Measurements from ENCODE around the gene SPDYE4.

The SPDYE4 gene

GRCh38 chr17:8781776-8782175 is 23.4 kb upstream of the SPDYE4 start:
- Histone ChIP-seq H3K27me3 (ENCODE audit: control insufficient read depth, insufficient read depth, low read length) (peaks cover 10% of the 10 kb centered on the region), H3K4me1 (ENCODE audit: control insufficient read depth, insufficient read depth, low read length) (no peaks in the 10 kb centered on the region), H3K9me3 (replicated peaks; ENCODE audit: low read length) (no peaks in the 10 kb centered on the region), H3K9ac (ENCODE audit: low read depth, low read length) (no peak overlapping the region), H3K4me2 (ENCODE audit: low read length) (no peak overlapping the region), H3K4me3 (ENCODE audit: low read length) (no peak overlapping the region), H3K36me3 (ENCODE audit: insufficient read depth, low read length) (no peaks in the 10 kb centered on the region)

GRCh38 chr17:8776881-8777280 is 18.5 kb upstream of the SPDYE4 start:
- Histone ChIP-seq H3K4me2 (ENCODE audit: low read length) (no peak overlapping the region), H3K9me3 (replicated peaks; ENCODE audit: low read length) (no peaks in the 10 kb centered on the region), H3K4me1 (ENCODE audit: control insufficient read depth, insufficient read depth, low read length) (no peaks in the 10 kb centered on the region), H3K4me3 (ENCODE audit: low read length) (no peak overlapping the region), H3K27me3 (ENCODE audit: control insufficient read depth, insufficient read depth, low read length) (peaks cover 13% of the 10 kb centered on the region), H3K36me3 (ENCODE audit: insufficient read depth, low read length) (no peaks in the 10 kb centered on the region), H3K9ac (ENCODE audit: low read depth, low read length) (no peak overlapping the region)

DNA sequence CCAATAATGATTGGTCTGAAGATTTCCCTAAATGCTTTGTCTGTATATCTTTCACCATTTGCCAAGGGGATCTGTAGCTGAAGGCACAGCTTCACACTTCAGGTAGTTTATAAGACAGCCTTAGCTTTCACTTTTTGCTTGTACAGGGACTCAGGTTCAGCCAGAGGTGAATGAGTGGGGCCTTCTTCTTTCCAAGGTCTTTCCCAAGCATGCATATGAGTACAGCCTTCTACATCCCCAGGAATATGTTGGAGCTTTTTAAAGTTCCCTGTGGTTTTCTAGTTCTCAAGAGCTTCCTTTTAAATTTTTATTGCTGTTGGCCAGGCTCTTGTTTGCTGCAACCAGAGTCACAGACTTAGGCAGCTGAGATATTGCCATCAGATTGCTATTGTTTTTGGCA is 17.9 kb upstream of the SPDYE4 start:
- peaks cover 11% of the 10 kb centered on the region for H3K27me3 ChIP-seq (ENCODE audit: control insufficient read depth, insufficient read depth, low read length)
- H3K4me1 ChIP-seq (ENCODE audit: control insufficient read depth, insufficient read depth, low read length) = no peaks in the 10 kb centered on the region
- no peak overlapping the region for H3K4me3 ChIP-seq (ENCODE audit: low read length)
- no peaks in the 10 kb centered on the region for H3K36me3 ChIP-seq (ENCODE audit: insufficient read depth, low read length)
- H3K9me3 ChIP-seq (replicated peaks; ENCODE audit: low read length) = no peaks in the 10 kb centered on the region
- no peak overlapping the region for H3K9ac ChIP-seq (ENCODE audit: low read depth, low read length)
- H3K4me2 ChIP-seq (ENCODE audit: low read length) = no peak overlapping the region

DNA sequence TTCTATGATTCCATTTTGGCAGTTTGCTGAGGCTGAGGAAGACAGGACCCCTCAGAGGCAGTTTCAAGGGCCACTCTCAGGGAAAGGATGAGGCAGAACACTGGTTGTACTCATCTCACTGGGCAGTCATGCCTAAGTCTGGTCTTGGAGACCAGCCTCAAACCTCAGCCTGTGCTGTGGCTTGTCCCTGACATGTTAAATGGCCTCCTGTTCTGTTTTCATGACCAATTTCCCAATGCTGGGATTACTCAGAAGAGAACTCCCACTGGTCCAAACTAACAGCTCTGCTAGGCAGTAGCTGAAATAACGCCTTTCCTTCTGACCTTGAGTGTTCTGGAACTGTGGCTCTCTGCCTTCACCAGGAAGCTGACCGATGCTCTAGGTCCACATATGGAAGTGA is 8.4 kb upstream of the SPDYE4 start:
- H3K9me3 ChIP-seq (replicated peaks; ENCODE audit: low read length) = no peaks in the 10 kb centered on the region
- no peak overlapping the region for H3K4me3 ChIP-seq (ENCODE audit: low read length)
- no peak overlapping the region for H3K9ac ChIP-seq (ENCODE audit: low read depth, low read length)
- no peak overlapping the region for H3K4me2 ChIP-seq (ENCODE audit: low read length)
- H3K4me1 ChIP-seq (ENCODE audit: control insufficient read depth, insufficient read depth, low read length) = no peaks in the 10 kb centered on the region
- peaks cover 3% of the 10 kb centered on the region for H3K27me3 ChIP-seq (ENCODE audit: control insufficient read depth, insufficient read depth, low read length)
- H3K36me3 ChIP-seq (ENCODE audit: insufficient read depth, low read length) = no peaks in the 10 kb centered on the region

- H3K4me3 ChIP-seq (ENCODE audit: low read length) = no peak overlapping the region
- no peaks in the 10 kb centered on the region for H3K9me3 ChIP-seq (replicated peaks; ENCODE audit: low read length)
- peaks cover 21% of the 10 kb centered on the region for H3K27me3 ChIP-seq (ENCODE audit: control insufficient read depth, insufficient read depth, low read length)
- no peak overlapping the region for H3K9ac ChIP-seq (ENCODE audit: low read depth, low read length)
- H3K36me3 ChIP-seq (ENCODE audit: insufficient read depth, low read length) = no peaks in the 10 kb centered on the region
- no peaks in the 10 kb centered on the region for H3K4me1 ChIP-seq (ENCODE audit: control insufficient read depth, insufficient read depth, low read length)
- H3K4me2 ChIP-seq (ENCODE audit: low read length) = no peak overlapping the region
Observed at GRCh38 chr17:8762012-8762411, 3.7 kb upstream of the SPDYE4 start.

GRCh38 chr17:8757189-8757588 is 1.2 kb downstream of the SPDYE4 start:
- no peak overlapping the region for H3K4me2 ChIP-seq (ENCODE audit: low read length)
- H3K4me1 ChIP-seq (ENCODE audit: control insufficient read depth, insufficient read depth, low read length) = no peaks in the 10 kb centered on the region
- H3K36me3 ChIP-seq (ENCODE audit: insufficient read depth, low read length) = no peaks in the 10 kb centered on the region
- H3K9me3 ChIP-seq (replicated peaks; ENCODE audit: low read length) = no peaks in the 10 kb centered on the region
- no peak overlapping the region for H3K9ac ChIP-seq (ENCODE audit: low read depth, low read length)
- H3K27me3 ChIP-seq (ENCODE audit: control insufficient read depth, insufficient read depth, low read length) = peaks cover 26% of the 10 kb centered on the region
- H3K4me3 ChIP-seq (ENCODE audit: low read length) = no peak overlapping the region

DNA sequence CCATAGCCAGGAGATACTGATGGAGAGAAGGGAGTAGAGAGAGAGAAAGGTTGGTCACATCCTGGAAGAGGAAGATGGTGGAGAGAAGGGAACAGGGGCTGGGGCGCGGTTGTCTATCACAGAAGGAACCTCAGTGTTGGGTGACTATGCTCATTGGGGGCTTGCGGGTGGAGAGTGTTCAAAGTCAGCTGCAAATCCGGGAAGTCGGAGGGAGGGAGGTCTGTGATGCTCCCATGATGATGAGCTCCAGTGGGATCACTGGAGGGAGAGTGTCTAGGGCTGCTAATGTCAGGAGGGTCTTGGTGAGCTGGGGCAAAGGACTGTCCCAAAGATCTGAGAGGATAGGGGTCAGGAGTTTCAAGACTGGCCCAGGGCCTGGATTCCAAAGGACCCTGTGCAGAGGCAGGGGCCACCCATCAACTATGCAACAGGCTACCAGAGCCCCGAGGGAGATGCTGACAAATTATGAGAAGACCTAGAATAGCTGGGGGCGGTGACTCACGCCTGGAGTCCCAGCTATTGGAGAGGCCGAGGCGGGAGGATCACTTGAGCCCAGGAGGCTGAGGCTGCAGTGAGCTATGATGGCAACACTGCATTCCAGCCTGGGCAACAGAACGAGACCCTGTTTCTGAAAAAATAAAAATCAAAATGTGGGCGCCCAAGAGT is 2.6 kb downstream of the SPDYE4 start:
- H3K9ac ChIP-seq (ENCODE audit: low read depth, low read length) = no peak overlapping the region
- H3K36me3 ChIP-seq (ENCODE audit: insufficient read depth, low read length) = no peaks in the 10 kb centered on the region
- no peak overlapping the region for H3K4me2 ChIP-seq (ENCODE audit: low read length)
- no peak overlapping the region for H3K4me3 ChIP-seq (ENCODE audit: low read length)
- H3K9me3 ChIP-seq (replicated peaks; ENCODE audit: low read length) = no peaks in the 10 kb centered on the region
- no peaks in the 10 kb centered on the region for H3K4me1 ChIP-seq (ENCODE audit: control insufficient read depth, insufficient read depth, low read length)
- peaks cover 25% of the 10 kb centered on the region for H3K27me3 ChIP-seq (ENCODE audit: control insufficient read depth, insufficient read depth, low read length)

DNA sequence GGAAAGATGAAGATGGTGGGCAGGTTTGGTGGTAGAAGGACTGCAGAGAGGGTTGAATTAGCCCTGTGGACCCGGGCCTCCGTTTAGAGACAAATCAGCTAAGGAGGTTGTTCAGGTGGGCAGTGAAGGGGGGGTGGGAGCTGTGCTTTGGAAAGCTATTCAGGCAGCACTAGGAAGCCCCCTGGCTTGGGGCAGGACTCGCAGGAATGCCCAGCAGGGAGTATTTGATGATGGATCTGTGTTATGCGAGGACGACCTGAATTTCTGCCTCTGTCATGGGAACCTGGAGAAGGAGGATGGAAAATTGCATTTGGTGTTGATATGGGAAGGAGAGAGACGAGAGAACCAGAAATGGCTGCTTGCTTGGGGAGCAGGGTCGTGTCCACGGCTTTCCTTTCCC is 3.5 kb downstream of the SPDYE4 start:
- Histone ChIP-seq H3K9ac (ENCODE audit: low read depth, low read length) (no peak overlapping the region), H3K4me3 (ENCODE audit: low read length) (no peak overlapping the region), H3K4me1 (ENCODE audit: control insufficient read depth, insufficient read depth, low read length) (no peaks in the 10 kb centered on the region), H3K36me3 (ENCODE audit: insufficient read depth, low read length) (no peaks in the 10 kb centered on the region), H3K9me3 (replicated peaks; ENCODE audit: low read length) (no peaks in the 10 kb centered on the region), H3K4me2 (ENCODE audit: low read length) (no peak overlapping the region), H3K27me3 (ENCODE audit: control insufficient read depth, insufficient read depth, low read length) (peaks cover 22% of the 10 kb centered on the region)

DNA sequence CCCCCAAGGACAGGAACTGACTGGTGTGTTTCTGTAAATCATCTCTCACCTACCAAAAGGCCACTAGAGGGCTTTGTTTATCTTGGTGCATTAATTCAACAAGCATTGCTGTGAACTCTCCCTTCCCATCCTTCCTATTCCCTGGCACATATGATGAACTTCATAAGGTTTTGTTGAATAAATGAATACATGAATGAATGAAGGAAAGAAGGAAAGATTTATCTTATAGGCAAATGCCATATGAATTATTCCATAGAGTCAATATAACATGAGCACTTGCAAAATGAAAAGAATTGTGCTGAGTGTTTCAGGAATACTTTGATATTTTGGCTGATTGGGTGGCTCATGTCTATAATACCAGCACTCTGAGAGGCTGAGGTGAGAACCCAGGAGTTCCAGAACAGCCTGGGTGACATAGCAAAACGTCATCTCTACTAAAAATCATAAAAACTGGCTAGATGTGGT is 4.3 kb downstream of the SPDYE4 start:
- H3K4me3 ChIP-seq (ENCODE audit: low read length) = no peak overlapping the region
- H3K27me3 ChIP-seq (ENCODE audit: control insufficient read depth, insufficient read depth, low read length) = peaks cover 18% of the 10 kb centered on the region
- no peaks in the 10 kb centered on the region for H3K9me3 ChIP-seq (replicated peaks; ENCODE audit: low read length)
- no peaks in the 10 kb centered on the region for H3K36me3 ChIP-seq (ENCODE audit: insufficient read depth, low read length)
- H3K9ac ChIP-seq (ENCODE audit: low read depth, low read length) = no peak overlapping the region
- no peak overlapping the region for H3K4me2 ChIP-seq (ENCODE audit: low read length)
- no peaks in the 10 kb centered on the region for H3K4me1 ChIP-seq (ENCODE audit: control insufficient read depth, insufficient read depth, low read length)

DNA sequence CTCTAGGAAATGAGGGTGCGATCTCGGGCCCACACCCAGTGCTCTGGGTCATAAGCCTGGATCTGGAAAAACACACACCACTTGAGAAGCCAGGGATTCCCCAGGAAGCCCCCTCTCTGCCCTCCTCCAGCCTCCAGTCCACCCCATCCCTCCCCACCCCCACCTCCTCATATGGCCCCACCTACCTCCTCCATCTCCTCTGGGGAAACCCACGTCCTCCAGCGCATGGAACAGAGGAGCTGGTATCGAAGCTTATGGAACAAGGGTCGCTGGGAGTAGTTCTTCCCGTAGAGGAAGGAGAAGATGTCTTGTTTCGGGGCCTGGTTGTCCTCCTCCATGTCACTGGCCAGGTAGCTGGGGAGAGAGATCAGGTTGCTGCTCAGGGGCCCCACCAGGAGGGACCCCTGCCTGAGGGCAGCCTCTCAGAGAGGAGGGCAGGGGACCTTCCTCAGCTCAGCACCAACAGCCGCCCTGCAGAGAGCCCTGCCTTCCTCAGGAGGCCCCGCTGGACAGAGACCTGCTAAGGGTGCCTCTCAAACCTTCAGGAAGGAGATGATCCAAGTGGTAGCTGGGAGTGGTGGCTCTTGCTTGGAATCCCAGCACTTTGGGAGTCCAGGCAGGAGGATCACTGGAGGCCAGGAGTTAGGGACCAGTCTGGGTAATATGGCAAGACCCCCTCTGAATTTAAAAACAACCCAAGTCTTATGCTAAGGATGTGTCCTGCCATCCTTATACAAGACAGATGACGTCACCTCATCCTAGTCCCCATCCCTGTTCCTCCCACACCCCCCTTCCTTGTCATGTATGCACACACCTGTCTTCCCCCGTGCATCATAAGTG is 5.0 kb downstream of the SPDYE4 start:
- Histone ChIP-seq H3K4me3 (ENCODE audit: low read length) (no peak overlapping the region), H3K4me1 (ENCODE audit: control insufficient read depth, insufficient read depth, low read length) (no peaks in the 10 kb centered on the region), H3K36me3 (ENCODE audit: insufficient read depth, low read length) (no peaks in the 10 kb centered on the region), H3K9me3 (replicated peaks; ENCODE audit: low read length) (no peaks in the 10 kb centered on the region), H3K4me2 (ENCODE audit: low read length) (no peak overlapping the region), H3K27me3 (ENCODE audit: control insufficient read depth, insufficient read depth, low read length) (peaks cover 19% of the 10 kb centered on the region), H3K9ac (ENCODE audit: low read depth, low read length) (no peak overlapping the region)

DNA sequence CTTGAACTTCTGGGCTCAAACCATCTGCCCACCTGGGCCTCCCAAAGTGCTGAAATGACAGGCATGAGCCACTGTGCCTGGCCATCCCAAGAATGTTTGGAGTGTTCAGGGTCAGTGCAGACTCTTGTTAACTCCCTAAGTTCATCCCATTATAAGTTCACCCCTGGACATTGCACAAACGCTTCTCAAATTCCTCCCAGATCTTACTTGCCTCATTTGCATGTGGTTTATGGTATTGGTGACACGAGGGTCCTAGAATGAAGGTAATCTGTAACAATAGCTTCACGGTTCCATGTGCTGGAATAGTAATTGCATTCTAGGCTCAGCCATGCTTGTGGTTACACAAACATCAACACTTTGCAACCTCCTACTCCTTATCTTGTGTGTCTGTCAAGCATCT is 8.7 kb downstream of the SPDYE4 start:
- Histone ChIP-seq H3K4me2 (ENCODE audit: low read length) (no peak overlapping the region), H3K27me3 (ENCODE audit: control insufficient read depth, insufficient read depth, low read length) (peaks cover 31% of the 10 kb centered on the region), H3K9me3 (replicated peaks; ENCODE audit: low read length) (no peaks in the 10 kb centered on the region), H3K4me1 (ENCODE audit: control insufficient read depth, insufficient read depth, low read length) (peaks cover 5% of the 10 kb centered on the region), H3K4me3 (ENCODE audit: low read length) (no peak overlapping the region), H3K9ac (ENCODE audit: low read depth, low read length) (no peak overlapping the region), H3K36me3 (ENCODE audit: insufficient read depth, low read length) (no peaks in the 10 kb centered on the region)

DNA sequence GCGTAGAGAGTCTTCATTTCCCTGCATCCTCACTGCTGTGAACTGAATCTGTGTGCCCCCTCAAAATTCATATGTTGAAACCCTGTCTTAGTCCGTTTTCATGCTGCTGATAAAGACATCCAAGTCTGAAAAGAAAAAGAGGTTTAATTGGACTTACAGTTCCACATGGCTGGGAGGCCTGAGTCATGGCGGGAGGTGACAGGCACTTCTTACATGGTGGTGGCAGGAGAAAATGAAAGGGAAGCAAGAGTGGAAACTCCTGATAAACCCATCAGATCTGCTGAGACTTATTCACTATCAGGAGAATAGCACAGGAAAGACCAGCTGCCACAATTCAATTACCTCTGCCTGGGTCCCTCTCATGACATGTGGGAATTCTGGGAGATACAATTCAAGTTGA is 10.6 kb downstream of the SPDYE4 start:
- Histone ChIP-seq H3K36me3 (ENCODE audit: insufficient read depth, low read length) (no peaks in the 10 kb centered on the region), H3K9me3 (replicated peaks; ENCODE audit: low read length) (no peaks in the 10 kb centered on the region), H3K4me1 (ENCODE audit: control insufficient read depth, insufficient read depth, low read length) (peaks cover 5% of the 10 kb centered on the region), H3K4me3 (ENCODE audit: low read length) (no peak overlapping the region), H3K4me2 (ENCODE audit: low read length) (no peak overlapping the region), H3K27me3 (ENCODE audit: control insufficient read depth, insufficient read depth, low read length) (peaks cover 38% of the 10 kb centered on the region), H3K9ac (ENCODE audit: low read depth, low read length) (no peak overlapping the region)

Data from skeletal muscle satellite cell (primary cell).